ENCODE results near the gene TJAP1.
A peak's percentile ranks its signal among the peaks of the same experiment; 100 is the strongest.
"Not testable (repeated sequence)": the region's sequence is repeated elsewhere in the genome, so short reads cannot be mapped to it uniquely, and the experiment has no call there.

TJAP1 gene

DNA sequence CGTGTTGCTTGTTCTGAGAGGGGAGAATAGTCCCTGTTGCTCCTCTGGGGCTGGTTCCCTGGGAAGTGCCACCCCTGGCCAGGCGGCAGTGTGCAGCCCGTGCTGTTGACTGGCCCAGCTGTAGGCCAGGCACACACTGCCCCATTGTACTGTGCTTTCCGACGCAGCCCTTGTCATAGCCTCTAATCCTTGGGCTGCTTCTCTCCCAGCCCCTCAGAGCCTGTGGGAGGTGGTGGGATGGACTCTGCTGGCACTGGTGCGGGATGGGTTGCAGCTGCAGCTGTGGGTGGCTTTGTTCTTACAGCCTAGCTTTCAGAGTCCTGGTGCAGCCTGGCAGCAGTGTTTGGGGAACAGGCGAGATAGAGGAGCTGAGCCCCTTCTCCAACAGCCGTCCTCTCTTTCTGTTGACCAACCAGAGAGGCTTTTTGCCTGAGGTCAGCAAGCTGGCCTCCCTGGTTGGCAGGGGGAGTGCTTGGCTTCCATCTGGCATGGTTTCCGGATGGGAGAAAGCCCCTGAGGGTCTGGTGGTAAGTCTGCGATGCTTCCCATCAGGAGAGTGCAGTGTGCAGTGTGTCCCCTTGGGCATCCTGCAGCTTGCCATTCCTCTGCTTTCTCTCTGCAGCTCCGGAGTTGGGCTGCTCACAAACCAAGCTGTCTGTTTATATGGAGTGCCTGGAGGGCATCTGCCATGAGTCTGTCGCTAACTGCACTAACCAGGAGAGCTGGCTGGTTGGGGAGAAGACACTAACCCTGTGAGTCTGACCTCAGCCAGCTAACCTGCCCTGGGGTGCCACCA lies 12.1 kb downstream of the TJAP1 start:
- DNase-seq, result no peak

DNA sequence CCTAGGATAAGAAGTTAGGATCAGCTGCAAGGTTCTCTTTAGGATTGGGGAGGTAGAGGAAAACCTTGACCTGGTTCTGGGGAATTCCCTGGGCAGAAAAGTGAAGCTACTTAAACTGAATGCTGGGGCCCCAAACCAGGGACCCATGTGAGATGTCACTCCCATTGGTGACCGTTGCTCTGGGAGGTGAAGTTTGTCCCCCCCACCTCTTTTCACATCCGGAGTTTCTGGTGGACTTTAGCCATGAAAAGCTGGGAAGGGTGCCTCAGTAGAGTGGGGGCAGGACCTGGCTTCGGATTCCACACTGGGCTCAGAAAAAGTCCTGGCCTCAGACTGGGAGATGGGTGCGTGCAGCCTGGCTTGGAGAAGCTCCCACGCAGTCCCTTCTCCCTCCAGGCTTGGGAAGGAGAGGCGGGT lies 13.2 kb downstream of the TJAP1 start:
- DNase-seq, result no peak

DNA sequence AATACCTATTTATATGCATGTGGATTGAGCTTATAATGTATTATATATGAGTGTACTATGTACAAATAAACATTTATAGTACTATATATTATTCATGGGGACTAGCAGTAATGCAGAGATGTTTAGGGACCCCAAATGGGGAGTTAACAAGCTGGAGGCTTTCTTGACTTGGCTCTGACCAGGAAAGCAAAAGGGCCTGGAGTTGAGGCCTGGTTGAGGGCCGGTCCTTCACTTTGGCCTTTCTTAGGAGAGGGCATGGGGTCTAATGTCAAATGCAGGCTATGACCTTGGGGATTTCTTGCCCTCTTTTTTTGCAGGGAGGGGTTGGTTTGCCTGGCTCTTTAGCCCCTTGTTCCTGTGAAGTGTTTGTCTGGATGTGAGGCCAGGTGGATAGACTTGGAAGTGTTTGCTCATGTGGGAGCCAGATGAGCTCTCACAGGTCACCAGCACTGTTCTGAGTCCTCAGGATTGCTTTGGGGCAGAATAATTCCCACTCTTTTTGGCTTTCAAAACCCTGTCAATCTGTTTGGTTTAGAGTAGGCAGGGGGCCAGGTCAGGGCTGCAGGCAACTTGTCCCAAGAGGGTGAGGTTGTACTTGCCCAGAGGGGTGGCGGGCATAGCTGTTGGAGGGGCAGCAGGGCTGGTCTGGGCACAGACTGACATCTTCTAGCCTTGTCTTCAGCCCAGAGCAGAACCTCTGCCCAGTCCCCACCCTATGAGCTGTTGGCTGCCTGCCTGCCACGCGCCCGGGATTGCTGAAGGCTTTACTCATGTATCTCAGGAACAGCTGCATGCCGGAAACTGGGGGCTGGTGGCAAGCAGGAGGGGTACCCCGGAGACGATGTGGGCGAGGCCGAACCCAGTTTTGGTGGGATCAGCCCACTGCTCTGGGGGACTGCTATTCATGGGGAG lies 14.6 kb downstream of the TJAP1 start:
- DNase-seq, result no peak

DNA sequence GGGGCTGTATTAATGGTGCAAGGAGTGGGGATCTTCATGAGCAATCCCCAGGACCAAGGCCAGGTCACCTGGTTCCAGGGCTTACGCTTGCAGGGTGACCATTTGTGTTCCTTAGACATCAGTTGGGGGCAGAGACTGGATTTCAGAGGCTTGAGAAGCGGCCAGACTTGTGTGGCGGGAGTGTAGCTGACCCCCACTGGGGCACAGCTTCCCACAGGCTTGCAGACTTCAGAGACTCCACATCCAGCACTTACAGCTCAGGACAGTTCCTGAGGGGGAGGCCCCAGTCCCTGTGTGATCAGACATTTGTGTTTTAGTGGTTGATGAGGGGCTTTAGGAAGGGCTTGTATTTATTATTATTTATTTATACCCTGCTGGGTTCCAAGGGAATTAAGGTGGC lies 15.3 kb downstream of the TJAP1 start:
- DNase-seq, result no peak

DNA sequence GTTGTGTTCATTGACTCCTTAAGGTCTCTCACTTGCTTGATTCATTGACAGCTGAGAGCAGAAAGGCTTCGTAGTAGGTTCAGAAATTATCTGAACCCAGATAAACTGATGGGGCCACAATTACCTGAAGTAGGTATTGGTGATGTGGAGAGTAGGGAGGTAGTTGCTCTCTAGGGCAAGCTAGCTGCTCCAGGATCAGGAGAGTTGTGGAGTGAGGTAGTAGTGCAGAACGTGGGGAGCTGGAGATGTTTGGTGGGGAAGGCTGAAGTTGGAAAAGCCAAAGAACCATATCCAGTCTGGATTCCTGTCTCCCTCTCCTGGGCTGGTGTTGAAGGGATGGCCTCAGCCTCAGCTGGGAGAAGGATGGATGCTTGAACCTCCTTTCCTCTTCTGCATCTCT lies 15.9 kb downstream of the TJAP1 start:
- DNase-seq, result no peak

DNA sequence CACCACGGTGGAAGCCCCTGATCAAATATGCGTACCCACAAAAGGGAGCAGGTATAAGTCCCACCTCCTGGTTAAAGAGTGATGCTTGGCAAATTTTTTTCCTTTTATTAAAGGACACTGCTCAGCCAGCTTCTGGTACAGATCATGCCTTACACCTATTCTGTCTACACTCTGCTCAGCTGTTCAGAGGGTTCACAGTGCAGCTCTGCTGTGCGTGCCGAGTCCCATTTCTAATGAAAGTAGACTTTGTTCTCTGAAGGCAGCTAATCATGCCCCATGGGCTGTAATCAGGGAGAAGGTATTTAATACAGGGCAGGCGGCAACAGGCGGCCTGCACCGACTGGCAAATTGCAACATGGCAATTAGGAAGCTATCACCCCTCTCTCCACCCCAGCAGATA lies 16.5 kb downstream of the TJAP1 start:
- DNase-seq, result no peak

DNA sequence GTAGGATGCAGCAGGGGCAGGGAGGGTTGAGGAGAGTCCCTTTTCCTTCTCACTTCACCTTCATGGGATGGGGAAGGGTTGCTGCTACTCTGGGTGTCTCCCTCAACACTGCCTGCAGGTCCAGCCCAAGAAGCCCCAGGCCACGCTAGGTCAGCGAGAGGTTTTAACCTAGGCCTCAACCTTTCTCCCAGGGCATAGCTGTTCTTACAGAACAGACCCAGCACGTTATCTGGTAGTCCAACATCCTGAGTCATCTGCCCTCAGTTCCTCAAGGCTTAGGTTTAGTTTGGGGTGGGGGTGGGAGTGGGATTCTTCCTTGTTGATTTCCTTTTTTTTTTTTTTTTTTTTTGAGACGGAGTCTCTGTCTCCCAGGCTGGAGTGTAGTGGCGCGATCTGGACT lies 17.0 kb downstream of the TJAP1 start:
- no peak for DNase-seq

DNA sequence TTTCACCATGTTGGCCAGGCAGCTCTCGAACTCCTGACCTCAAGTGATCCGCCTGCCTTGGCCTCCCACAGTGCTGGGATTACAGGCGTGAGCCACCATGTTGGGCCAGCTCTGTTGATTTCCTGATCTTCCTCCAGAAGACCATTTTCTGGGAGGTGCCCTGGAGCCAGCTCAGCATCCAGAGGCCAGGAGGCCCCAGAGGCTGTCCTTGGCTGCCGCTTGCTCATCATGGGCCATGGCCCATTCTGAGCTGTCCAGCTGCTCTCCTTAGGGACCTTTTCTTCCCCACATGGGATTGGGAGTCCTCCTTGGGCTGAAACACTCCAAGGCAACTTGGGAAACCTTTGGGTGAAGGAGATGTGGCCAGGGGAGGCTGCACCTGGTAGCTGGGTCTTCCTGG lies 17.4 kb downstream of the TJAP1 start:
- no peak for DNase-seq

DNA sequence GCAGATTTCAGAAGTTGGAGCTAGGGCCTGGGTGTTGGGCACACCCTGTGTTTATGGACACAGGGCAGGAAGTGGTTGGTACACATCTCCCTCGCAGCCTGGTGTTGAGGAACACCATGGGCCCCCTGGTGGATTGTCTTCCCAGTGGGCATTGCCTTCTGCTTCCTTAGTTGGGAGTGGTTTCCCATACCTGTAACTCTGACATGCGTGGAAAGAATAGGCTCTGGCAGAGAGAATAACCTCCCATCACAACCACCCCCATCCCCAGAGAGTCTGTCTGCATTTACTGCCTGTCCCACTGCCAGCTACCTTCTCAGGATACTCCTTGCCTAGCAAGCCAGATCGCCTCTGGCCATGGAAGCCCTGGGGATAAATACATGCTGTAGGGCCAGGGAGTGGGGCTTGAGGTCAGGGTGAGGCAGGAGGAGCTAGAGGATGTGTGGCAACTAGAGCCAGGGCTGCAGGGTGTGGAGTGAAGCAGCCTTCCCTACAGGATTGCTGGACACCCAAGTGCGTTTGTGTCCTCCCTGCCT lies 18.1 kb downstream of the TJAP1 start:
- DNase-seq, result no peak

DNA sequence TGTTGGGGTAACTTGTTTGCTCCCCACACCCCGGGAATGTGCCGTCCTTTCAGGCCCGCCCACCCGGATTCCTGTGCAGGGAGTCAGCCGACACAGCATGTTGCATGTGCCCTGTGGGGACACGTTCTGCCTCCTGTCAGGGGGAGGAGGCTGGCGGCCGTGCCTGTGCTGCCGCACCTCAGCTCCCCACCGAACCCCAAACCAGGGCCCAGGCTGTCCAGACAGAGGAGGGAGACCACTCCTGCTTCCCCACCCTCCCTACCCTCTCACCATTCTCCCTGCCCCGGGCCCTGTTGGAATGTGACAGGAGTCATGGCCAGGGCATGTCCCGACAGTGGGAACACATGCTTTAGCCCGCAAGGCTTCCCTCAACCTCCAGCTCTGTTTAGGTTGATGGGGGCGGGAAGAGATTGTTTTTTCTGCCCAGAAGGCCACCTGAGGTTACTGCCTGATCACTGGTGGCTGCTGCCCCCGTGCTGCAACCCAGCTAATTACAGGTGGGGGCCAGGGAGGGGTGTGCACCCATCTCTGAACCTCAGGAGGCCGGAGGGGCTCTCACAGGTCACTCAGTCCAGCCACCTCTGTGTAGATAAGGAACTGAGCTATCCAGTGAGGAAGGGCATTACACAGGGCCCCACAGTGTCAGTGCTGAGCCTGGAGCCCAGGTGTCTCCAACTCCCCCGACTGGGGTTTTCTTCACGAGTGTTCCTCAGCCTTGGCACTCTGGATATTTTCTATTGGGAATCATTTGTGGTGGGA lies 19.2 kb downstream of the TJAP1 start:
- DNase-seq, result no peak

DNA sequence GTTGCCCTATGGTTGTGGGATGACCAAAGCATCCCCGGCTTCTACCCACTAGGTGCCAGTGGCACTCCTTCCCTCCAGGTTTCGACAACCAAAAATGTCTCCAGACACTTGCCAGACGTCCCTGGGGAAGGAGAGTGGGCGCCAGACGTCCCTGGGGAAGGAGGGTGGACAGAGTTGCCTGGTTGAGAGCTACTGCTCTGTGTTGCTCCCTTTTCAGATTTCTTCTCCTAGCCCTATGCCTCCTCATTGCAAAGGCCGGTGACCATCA lies 19.7 kb downstream of the TJAP1 start:
- DNase-seq, result no peak

DNA sequence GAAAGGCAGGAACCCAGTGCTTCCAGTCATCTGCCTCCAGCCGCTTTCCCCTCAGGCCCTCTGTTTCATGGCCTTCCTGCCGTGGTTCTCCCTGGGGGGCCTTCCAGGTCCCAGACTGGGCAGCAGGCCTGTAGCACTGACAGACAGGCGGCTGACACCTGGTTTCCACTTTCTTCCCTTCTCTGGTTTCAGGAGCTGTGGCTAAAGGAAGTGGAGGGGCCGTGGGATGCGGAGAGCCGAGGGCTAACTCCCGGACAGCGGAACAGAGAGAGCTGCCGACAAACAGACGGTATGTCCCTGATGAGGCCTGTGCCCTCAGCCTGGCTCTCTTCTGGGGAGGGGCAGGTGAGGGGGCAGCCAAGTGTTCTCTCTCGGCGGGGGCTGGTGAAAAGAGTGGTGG lies 20.3 kb downstream of the TJAP1 start:
- DNase-seq, result no peak

DNA sequence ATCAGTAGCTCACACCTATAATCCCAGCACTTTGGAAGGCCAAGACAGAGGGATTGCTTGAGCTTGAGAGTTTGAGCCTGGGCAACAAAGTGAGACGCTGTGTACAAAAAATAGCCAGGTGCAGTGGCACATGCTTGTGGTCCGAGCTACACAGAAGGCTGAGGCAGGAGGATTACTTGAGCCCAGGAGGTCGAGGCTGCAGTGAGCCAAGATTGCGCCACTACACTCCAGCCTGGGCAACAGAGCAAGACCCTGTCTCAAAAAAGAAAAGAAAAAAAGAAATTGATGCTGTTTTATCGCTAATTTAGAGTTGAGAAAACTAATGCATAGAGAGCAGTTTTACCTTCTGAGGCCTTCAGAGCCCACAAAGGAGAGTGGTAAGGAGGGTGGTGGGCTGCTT lies 20.9 kb downstream of the TJAP1 start:
- DNase-seq, result not testable (repeated sequence)

DNA sequence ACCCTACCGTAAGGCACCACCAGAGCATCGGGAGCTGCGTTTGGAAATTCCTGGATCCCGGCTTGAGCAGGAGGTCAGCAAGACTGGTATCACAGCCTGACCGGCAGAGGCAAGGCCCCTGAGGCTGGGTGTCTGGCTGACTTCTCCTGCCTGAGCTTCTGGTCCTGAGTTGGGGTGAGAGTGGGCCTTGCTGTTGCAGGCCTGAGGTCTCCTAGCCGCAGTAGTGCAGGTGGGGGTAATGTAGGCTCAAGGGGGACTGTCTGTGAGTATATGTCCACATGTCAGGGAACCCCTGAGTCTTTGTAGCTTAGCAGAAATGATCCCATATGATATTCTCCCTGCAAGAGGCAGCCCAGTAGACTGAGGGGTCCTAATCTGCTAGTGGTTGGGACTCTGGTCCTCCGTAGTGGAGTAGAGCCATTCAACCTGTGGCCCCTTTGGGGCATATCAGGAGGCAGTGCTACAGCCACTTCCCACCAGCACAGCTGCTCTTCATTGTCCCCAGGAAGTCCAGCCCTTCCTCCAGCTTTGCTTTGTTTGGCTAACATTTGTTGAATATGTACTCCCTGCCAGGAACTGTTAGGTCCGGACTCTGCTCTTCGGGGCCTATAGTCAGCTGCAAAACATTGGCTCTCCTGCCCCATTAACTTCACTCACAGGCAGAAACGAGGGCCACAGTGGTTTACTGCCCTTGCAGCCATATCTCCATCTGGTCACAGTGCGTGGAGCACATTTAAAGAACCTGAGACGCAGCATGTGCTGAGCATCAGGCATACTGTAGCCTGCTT lies 21.9 kb downstream of the TJAP1 start:
- DNase-seq, result no peak

DNA sequence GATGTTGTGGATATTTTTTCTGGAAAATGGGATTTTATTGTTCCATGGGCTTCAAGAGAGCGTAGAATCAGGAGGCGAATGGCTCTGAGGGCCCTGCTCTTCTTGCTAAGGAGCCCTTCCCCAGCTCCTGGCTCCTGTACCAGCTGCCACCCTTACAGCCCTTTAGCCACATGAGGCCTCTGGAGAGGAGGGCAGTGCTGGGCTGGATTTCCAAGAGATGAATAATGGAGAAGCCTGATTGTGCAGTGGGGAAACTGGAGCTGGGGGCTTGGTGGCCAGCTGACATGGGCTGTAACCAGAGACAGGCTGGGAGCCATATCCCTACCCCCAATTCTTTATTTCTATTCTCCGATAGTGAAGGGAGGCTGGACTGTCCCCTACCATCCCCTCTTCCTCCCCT lies 23.6 kb downstream of the TJAP1 start:
- DNase-seq, result no peak

DNA sequence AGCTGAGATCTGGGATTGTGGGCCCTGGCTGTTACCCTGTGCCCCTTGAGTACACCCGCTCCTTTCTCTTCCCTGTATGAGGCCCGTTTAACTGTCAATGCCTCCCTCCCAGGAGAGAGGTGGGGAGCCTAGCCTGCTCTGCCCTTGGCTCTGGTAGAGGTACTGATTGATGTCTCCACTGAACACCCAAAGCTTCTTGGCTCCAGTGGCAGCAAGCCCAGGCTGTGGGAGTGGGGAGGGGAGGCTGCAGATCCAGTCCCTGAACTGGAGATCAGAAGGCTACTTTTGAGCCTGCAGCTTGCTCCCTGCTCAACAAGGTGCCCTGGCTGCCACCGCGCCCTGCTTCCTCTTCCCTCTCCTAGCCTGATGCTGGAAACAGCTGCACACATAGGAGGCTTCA lies 25.3 kb downstream of the TJAP1 start:
- DNase-seq, result no peak

DNA sequence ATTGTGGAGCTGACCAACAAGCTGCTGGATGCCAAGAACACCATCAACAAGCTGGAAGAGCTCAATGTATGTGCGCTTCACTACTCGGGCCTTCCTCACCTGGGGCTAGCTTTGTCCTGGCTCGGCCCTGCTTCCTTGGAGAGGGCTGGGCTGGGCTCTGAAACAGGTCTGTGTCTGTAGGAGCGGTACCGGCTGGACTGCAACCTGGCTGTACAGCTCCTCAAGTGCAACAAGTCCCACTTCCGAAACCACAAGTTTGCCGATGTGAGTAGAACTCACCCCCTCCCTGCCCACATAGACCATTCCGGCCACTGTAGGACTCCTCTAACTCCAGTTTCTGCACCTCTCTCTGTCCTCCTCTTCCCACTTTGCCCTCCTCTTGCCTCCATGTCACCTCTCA lies 26.1 kb downstream of the TJAP1 start:
- DNase-seq, result no peak

DNA sequence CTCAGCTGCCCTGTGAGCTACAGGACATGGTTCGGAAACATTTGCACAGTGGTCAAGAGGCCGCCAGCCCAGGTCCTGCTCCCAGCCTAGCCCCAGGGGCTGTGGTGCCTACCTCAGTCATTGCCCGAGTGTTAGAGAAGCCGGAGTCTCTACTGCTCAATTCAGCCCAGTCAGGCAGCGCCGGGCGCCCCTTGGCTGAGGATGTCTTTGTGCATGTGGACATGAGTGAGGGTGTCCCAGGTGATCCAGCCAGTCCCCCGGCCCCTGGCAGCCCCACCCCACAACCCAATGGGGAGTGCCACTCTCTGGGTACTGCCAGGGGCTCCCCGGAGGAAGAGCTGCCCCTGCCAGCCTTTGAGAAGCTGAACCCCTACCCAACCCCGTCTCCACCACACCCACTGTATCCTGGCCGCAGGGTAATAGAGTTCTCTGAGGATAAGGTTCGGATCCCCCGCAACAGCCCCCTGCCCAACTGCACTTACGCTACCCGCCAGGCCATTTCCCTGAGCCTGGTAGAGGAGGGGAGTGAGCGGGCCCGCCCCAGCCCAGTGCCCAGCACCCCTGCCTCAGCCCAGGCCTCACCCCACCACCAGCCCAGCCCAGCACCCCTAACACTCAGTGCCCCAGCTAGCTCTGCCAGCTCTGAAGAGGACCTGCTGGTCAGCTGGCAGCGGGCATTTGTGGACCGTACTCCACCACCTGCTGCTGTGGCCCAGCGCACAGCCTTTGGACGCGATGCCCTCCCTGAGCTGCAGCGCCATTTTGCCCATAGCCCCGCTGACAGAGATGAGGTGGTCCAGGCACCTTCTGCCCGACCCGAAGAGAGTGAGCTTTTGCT lies 27.6 kb downstream of the TJAP1 start:
- DNase-seq, result no peak

DNA sequence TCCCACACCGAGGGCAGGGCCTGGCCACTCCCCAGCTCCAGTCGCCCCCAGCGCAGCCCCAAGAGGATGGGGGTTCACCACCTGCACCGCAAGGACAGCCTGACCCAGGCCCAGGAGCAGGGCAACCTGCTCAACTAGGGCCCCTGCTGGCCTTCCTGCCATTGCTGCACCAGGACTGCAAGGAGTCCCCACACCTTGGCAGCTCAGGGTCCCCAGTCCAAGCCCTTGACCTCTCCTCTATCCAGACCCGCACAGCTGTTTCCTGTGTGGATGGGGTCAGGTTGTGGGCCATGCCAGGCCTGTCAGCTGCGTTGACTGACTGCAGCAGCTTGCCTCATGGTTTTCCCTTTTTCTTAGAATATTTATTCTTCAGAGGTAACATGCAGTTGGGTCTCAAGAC lies 28.3 kb downstream of the TJAP1 start:
- DNase-seq, result no peak

DNA sequence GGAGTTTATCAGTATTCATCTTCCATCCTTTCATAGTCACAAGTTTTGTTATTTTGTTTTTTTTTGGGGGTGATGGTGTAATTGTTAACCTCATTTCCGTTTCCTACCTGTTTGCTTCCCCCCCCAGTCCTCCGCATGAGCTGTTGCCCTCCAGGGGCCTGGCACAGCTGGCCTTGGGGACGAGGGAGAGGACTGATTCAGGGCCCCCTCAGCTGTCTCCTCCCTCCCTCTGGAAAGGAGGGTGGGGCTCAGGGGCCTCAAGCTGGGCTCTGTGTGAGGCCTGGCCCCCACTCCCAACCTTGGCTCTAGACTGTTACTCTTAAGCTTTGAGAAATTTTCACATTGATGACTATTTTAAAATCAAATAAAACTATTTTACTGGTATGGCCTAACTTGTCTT lies 28.8 kb downstream of the TJAP1 start:
- no peak for DNase-seq

DNA sequence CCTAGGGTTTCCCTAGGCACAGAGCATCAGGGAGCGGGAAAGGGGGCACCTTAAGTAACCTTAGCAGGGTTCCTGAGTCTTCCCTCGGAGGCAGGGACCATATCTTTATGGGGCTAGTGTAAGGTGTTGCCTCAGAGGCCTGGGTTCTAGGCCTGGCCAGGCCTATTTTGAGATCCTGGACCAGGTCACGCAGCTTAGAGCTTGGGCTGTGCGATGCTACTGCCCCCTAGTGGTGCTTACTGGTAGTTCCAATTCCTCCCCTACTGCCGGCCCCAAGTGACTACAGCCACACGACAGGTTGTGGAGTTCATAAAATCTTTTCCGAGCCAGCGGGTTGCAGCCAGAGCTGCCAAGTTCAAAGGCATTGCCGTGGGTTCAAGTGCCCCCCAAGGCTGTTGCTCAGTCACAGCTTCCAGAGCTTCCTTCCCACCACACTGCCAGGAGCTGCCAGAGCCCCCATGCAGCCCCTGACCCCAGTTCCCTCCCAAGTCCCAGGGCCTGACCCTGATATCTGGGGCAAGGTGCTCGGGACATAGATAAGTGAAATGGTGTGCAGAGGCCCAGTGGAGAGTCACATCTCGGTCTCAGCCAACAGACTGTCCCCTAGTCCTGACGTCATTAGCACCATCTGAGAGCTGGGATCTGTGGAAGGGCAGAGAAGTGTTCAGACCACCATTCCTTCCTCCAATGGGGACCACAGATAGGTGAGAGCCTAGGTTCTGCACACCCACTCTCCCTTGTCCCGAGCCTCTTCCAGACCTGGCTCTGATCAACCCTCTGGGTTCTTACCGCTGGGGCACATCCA lies 29.5 kb downstream of the TJAP1 start:
- peak; percentile 35 for DNase-seq
